Astrocyte of the spinal cord (primary cell): ENCODE data around the gene TAF6.

Experiments used
- DNase-seq: peaks from one replicate; pipeline ENCODE4 v3.0.0; 2011; ENCODE audit warnings: low read depth, low spot score
- H3K4me3 ChIP-seq: 2 replicates; pipeline ENCODE4 v1.5.1; 2011; ENCODE audit warnings: low read depth, mild to moderate bottlenecking, low read length, moderate library complexity
- CTCF ChIP-seq: IDR thresholded peaks from 2 replicates; pipeline ENCODE4 v1.5.1; 2012; ENCODE audit warnings: low read depth, mild to moderate bottlenecking, low read length, inconsistent platforms
- in situ Hi-C: cut with HindIII; loops from 2 replicates; pipeline ENCODE4 v1.10.0; 2017; ENCODE audit warnings: low sequenced_read_pairs

The TAF6 gene

GRCh38 chr7:100072462-100072861, 46.7 kb downstream of the TAF6 start:
- no peak for DNase-seq
- H3K4me3 ChIP-seq = no peak overlapping the region
- no peak for TF ChIP-seq CTCF
- in situ Hi-C loops = no loop called here

GRCh38 chr7:100071018-100071723, 48.0 kb downstream of the TAF6 start:
- DNase-seq = no peak
- no peak for TF ChIP-seq CTCF
- in situ Hi-C loops = no loop called here
- H3K4me3 ChIP-seq = no peak overlapping the region

GRCh38 chr7:100069991-100070390, 49.2 kb downstream of the TAF6 start:
- DNase-seq = no peak

GRCh38 chr7:100066953-100067352, 52.2 kb downstream of the TAF6 start:
- in situ Hi-C loops = no loop called here
- TF ChIP-seq CTCF = no peak
- no peak for DNase-seq
- no peak overlapping the region for H3K4me3 ChIP-seq

More at GRCh38 chr7:100069991-100070390, 49.2 kb downstream of the TAF6 start:
- no peak for TF ChIP-seq CTCF
- in situ Hi-C loops = no loop called here
- no peak overlapping the region for H3K4me3 ChIP-seq

GRCh38 chr7:100065452-100066186, 53.5 kb downstream of the TAF6 start:
- peak; percentile 62 for DNase-seq
- no peak for TF ChIP-seq CTCF
- in situ Hi-C loops = no loop called here
- H3K4me3 ChIP-seq = no peak overlapping the region

- TF ChIP-seq CTCF = no peak
- DNase-seq = no peak
- H3K4me3 ChIP-seq = no peak overlapping the region
- in situ Hi-C loops = no loop called here
Measured at GRCh38 chr7:100064162-100064561, 55.0 kb downstream of the TAF6 start.
